ENCODE data around the gene KCNH2. TPM values are rescaled to one million over a fixed set of nuclear protein-coding genes. Genes with fewer than 3 reads are reported as not detected.

KCNH2 gene
- polyA plus RNA-seq, 3 donors = not detected

DNA sequence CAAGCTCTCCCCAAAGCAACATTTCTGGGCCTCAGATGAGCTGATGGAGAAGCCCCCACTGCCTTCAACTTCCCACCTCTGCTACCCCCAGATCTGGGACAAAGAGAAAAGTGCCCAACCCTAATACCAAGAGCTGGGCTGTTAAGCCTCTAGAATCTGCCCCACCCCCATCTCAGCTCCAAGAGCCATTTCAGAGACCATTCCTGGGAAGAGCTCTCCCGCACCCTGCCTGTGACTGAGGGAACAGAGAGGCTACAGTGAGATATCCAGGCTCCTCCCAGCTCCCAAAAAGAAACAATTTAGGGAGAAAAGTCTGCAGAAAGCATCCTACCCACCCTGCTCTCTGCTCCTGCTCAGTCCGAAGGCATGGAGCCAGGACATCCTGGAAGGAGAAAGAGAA lies 2.5 kb upstream of the KCNH2 start:
- TF ChIP-seq CTCF (IDR thresholded peaks at IDR 0.05) = no peak
- H3K4me1 Mint-ChIP-seq = peaks cover 10% of the 10 kb centered on the region
- Histone ChIP-seq H3K4me1 (ENCODE audit: control insufficient read depth in 1 of 2, insufficient read depth in 2 of 2, low read length in 2 of 2) (no peaks in the 10 kb centered on the region), H3K9ac (ENCODE audit: insufficient read depth, low read length, poor library complexity, severe bottlenecking) (no peak overlapping the region), H3K27ac (ENCODE audit: low read depth in 1 of 2, low read length in 2 of 2) (no peak overlapping the region), H3K36me3 (replicated peaks in 1 of 2; ENCODE audit: control insufficient read depth in 1 of 2, insufficient read depth in 2 of 2, low read length in 2 of 2) (no peaks in the 10 kb centered on the region), H3K79me2 (ENCODE audit: insufficient read depth, low read length) (no peaks in the 10 kb centered on the region), H3K27me3 (ENCODE audit: control insufficient read depth in 2 of 2, insufficient read depth in 2 of 2, low read length in 2 of 2) (peaks cover 39 to 78% of the 10 kb centered on the region in 2 donors), H4K20me1 (ENCODE audit: insufficient read depth, low read length) (no peaks in the 10 kb centered on the region), H3K4me3 (replicated peaks in 1 of 3; ENCODE audit: low read depth in 2 of 3, low read length in 3 of 3) (no peak overlapping the region), H3K4me2 (replicated peaks; ENCODE audit: extremely low read depth, low read length, poor library complexity, severe bottlenecking) (no peak overlapping the region), H2AFZ (ENCODE audit: insufficient read depth, low read depth, low read length, poor library complexity, severe bottlenecking) (no peak overlapping the region), H3K9me3 (replicated peaks in 1 of 2; ENCODE audit: control insufficient read depth in 1 of 2, insufficient read depth in 1 of 2, low read length in 2 of 2) (peaks cover 0 to 31% of the 10 kb centered on the region in 2 donors)
- peaks cover 0 to 4% of the 10 kb centered on the region in 2 donors for H3K36me3 Mint-ChIP-seq
- WGBS (ENCODE audit: insufficient coverage) = 38% methylated on average over 2 of the region's 2 CpGs
- H3K27me3 Mint-ChIP-seq (ENCODE audit: low read depth in 3 of 3) = peaks cover 72 to 83% (median 73%) of the 10 kb centered on the region in 3 donors
- H3K9me3 Mint-ChIP-seq = peaks cover 0 to 17% (median 8%) of the 10 kb centered on the region in 7 donors
- H3K4me3 Mint-ChIP-seq = peak overlapping the region in 1 of 2 donors; percentile 55
- H3K27ac Mint-ChIP-seq = peak overlapping the region in 1 of 7 donors; percentile 13
- no peak for DNase-seq
- intact Hi-C loops (cut with micrococcal nuclease) = loop anchor here in 1 of 2 donors (10.0 kb wide), 1 partner anchor 196 kb away; no protein-coding TSS in a partner anchor

- no peak for TF ChIP-seq CTCF (IDR thresholded peaks at IDR 0.05)
- H3K9me3 ChIP-seq (replicated peaks in 1 of 2; ENCODE audit: control insufficient read depth in 1 of 2, insufficient read depth in 1 of 2, low read length in 2 of 2) = peaks cover 0 to 31% of the 10 kb centered on the region in 2 donors
- no peaks in the 10 kb centered on the region for H4K20me1 ChIP-seq (ENCODE audit: insufficient read depth, low read length)
- H3K4me1 ChIP-seq (ENCODE audit: control insufficient read depth in 1 of 2, insufficient read depth in 2 of 2, low read length in 2 of 2) = peaks cover under 1 to 4% of the 10 kb centered on the region in 2 donors
- H3K36me3 ChIP-seq (replicated peaks in 1 of 2; ENCODE audit: control insufficient read depth in 1 of 2, insufficient read depth in 2 of 2, low read length in 2 of 2) = no peaks in the 10 kb centered on the region
- Mint-ChIP-seq H3K27me3 (ENCODE audit: low read depth in 3 of 3) (peaks cover 74 to 91% (median 77%) of the 10 kb centered on the region in 3 donors), H3K27ac (no peak overlapping the region), H3K9me3 (peaks cover 0 to 23% (median 8%) of the 10 kb centered on the region in 7 donors), H3K4me3 (peak overlapping the region in 1 of 2 donors; percentile 62), H3K4me1 (peaks cover 12% of the 10 kb centered on the region), H3K36me3 (peaks cover 0 to 7% of the 10 kb centered on the region in 2 donors)
- H3K27ac ChIP-seq (ENCODE audit: low read depth in 1 of 2, low read length in 2 of 2) = no peak overlapping the region
- intact Hi-C loops (cut with micrococcal nuclease) = loop anchor here in 1 of 2 donors (10.0 kb wide), 1 partner anchor 195 kb away; no protein-coding TSS in a partner anchor
- DNase-seq = no peak
- H3K9ac ChIP-seq (ENCODE audit: insufficient read depth, low read length, poor library complexity, severe bottlenecking) = no peak overlapping the region
- H3K27me3 ChIP-seq (ENCODE audit: control insufficient read depth in 2 of 2, insufficient read depth in 2 of 2, low read length in 2 of 2) = peaks cover 44 to 82% of the 10 kb centered on the region in 2 donors
- H3K4me3 ChIP-seq (replicated peaks in 1 of 3; ENCODE audit: low read depth in 2 of 3, low read length in 3 of 3) = no peak overlapping the region
- 44% methylated on average over 1 of the region's 7 CpGs for WGBS (ENCODE audit: insufficient coverage)
- no peaks in the 10 kb centered on the region for H3K79me2 ChIP-seq (ENCODE audit: insufficient read depth, low read length)
- H3K4me2 ChIP-seq (replicated peaks; ENCODE audit: extremely low read depth, low read length, poor library complexity, severe bottlenecking) = no peak overlapping the region
- H2AFZ ChIP-seq (ENCODE audit: insufficient read depth, low read depth, low read length, poor library complexity, severe bottlenecking) = no peak overlapping the region
Observed at GRCh38 chr7:150979713-150980390, 1.7 kb upstream of the KCNH2 start.
